ENCODE data around the gene RELCH.

Gene RELCH

DNA sequence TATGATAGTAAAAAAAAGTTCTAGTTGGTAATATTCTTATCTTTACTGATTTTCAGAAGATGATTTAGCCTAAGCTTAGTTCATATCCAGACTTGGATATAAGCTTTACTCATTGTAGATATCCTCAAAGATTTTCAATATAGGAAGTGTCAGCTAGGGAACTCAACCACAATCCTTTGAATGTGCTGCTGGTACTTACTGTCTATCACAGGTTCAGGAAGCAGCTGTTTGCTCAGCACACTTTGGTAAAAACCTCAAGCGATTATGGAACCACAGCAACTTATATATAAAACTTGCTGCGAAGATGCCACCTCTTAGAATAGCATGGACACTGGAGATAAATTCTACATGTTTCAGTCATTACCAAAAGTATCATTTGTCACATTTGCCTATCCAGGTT, 77.9 kb downstream of the RELCH start:
- DNase-seq = no peak

DNA sequence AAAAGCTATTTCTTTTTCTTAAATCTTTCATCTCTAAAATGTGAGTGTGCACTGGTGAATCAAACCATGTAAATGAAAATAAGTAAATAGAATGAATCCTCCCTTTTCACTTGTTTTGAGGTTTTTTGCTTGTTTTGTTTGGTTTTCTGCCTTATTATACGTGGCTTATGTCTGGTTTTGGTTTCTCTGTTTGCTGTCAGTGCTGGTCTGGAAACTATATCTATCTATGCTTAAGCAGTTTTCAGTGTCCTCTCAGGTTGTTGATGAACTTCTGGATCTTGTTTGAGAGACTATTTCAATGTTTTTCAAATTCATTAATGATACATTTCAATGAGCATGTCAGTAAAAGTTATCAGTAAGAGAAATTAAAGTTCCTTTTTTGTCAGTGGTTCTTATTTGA, 90.0 kb downstream of the RELCH start:
- no peak for DNase-seq

DNA sequence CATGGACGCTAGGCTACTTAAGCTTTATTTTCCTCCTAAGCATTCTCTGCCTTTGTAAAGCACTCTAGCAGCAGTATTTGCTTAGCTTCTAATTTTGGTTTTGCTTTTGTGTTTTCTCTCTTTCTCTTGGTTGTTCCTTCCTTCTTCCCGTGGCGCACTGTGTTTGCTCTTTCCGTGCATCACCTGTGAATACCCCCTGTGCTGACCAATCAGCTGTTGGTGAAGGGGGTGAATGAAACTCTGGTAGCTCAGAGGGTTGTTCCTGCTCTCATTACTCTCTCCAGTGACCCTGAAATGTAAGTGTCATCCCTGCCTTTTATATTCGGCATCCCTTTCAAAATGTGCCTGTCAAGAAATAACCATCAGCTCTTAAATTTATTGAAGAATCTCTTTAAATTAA, 92.5 kb downstream of the RELCH start:
- no peak for DNase-seq

DNA sequence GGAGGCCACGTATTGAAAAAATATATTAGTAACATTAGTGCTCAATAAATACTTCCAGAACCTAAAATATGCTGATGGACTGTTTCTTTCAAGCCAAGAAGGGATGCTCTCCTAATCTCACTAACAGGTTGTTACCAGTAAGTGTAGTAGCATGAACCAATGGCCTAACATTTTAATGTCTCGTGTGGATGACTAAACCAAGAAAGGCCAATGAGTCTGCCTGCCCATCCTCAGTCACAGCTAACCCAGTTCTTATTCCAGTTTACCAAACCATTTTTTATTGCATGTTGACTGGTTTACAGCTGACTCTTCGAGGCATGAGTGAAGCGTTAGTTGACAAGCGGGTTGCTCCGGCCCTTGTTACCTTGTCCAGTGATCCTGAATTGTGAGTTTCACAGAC, 93.0 kb downstream of the RELCH start:
- no peak for DNase-seq

DNA sequence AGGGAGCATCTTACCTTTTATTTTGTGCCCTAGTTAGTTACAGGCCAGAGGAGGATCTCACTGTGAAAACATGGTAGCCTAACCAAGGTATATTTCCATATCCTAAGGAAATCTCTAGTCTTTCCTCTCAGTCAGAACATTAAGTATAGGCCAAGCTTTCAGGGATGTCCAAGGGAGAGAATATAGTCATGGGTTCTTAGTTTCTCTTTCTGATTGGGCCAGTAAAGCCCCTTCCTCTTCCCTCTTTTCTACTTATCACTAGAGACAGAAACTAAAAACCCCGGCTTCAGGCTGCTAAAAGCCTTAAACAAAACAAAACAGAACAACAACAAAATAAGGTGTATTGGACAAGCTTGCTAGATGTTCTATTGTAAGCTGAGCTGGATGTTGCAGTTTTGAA, 93.7 kb downstream of the RELCH start:
- no peak for DNase-seq

DNA sequence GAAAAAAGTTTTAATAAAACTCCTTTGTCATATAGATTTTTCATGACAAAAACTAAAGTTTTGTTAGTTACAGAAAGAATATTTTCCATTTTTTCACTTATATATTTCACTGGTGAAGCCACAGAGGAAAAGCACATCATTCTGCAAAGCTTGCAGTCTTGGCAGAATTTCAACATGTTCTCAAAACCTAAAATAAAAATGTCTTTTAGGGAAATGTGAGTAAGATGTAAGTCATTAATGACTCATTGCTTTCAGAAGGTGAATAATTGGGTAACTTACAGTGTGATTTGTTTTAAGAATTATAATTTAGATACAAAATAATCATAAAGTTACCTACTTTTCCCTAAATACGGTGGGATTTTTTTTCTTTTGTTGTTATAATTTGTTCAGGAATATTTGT, 94.6 kb downstream of the RELCH start:
- peak; percentile 89 for DNase-seq

DNA sequence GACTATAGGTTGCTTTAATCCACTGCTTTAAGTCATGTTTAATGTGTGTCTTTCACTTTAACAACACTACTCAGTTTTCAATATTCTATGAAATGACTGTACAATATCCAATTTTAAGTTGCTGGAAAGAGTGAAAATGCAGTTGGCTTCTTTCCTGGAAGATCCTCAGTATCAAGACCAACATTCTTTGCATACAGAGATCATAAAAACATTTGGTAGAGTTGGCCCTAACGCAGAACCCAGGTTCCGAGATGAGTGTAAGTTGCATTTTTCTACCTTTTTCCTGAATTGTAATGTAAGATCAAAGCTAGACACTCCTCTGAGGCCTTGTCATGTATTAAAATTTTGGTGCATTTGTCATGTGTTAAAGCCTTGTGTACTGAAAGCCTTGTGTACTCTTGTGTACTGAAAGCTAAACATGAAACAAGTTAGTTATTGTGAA, 95.2 kb downstream of the RELCH start:
- peak; percentile 90 for DNase-seq

DNA sequence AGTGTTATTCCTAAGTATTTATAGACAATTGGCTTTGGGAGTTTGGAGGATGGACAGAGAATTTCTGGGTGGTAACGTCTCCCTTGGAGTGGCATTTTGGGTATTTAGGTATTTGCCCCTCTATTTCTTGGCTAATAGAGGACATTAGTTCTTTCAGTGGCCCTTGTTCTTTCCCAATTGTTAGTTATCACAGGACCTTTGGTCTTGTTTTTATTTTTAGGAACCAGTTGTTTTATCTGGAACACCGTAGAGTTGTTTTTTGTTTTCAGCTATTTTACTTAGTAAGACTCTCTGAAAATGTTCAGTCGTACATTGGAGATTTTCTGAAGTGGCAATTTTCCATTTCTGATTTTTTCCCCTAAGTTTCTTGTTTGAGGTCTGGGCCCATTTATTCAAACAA, 97.6 kb downstream of the RELCH start:
- no peak for DNase-seq

DNA sequence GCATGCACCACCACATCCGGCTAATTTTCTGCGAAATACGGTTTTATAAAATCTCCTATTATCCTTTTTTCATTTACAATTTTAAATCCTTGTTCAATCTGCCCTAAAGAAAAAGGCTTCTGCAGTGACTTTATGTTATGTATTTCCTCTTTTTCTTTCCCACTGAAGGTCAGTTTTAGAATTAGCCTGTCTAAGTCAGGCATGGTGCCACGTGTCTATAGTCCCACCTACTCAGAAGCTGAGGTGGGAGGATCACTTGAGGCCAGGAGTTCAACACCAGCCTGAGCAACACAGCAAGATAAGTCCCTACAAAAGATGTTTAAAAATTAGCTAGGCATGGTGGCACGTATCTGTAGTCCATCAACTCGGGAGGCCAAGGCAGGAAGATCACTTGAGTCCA, 98.2 kb downstream of the RELCH start:
- DNase-seq = no peak

DNA sequence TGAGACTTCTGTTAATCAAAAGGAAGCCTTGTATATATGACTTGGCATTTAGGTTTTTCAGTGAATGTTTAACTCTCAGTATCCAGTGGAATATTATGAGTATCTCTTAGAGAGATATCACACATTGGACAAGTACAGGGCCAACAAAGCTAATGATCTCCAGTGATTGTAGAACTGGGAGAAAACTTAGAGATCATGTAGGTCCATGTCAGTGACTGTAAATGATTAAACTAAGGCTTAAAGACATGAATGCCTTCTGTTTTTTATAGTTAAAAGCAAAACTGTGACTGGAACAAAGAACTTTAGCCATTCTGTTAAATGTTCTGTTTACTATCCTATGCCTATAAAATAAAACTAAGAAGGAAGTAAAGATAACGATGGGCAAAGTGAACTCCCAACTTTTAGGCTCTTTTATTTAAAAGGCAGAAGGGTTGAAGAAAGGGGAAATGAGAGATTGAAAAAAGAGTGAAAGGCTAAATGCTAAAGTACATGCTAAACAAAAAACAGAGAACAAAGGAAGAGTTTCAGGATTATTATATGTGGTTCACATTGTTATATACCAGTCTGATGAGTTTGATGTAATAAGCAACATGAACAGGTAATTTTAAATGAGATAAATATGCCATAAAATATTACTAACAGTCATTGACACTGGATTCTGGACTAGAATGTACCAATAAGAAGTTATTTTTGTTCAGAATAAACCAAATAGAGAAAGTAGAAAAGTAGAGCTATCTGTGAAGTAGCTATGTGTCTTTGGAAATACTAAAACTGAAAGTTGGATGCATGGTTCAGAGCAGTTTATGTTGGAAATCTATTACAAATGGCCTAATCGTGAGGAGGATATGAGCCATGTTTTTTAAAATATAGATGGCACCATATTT, 101.0 kb downstream of the RELCH start:
- no peak for DNase-seq

DNA sequence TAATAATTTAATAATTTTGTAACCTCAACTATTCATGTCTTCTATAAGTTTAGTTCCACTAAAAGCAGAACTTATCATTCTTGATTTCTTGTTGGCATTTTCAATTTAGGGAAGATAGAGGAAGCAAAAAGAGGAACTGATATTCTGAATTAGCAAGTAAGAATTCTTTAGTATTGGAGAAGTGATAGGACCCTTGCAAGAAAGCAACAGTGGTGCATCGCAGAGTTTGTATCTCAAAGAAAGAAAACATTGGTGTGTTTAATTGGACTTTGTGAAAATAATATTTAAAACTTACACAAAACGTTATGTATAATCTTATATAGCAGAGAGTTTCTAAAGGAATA, 101.6 kb downstream of the RELCH start:
- DNase-seq = no peak

DNA sequence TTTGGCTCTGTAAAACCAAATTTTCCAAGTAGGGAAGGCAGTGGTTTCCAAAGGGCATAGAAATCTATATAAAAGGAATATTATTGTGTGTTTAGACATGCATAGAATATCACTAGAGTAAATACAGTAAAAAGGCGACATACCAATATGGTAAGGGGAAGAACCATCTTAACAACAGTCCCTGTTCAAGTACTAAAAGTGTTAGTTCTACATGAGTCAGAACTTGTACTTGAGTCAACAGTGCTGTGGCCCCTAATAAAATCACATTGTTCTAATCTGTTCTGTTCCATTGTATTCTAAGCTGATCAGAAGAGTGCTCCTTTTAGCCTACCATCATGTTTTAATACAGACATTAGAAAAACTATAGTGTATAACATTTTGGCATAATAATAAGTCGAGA, 102.0 kb downstream of the RELCH start:
- no peak for DNase-seq

DNA sequence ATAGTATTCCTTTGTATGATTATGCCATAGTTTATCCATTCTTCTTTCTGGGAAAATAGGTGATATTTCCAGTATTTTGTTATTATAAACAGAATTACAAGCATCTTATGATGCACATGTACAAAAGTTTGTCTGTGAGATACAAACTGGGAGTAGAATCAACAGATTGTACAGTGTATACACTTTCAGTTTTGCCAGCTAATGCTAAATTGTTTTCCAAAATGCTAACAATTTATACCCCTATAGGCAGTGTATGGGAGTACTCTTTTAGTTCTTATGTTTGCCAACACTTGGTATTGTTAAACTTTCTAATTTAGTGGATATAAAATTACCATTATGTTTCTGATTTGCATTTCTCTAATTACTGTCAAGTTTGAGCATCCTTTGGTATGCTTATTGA, 107.0 kb downstream of the RELCH start:
- DNase-seq = no peak

DNA sequence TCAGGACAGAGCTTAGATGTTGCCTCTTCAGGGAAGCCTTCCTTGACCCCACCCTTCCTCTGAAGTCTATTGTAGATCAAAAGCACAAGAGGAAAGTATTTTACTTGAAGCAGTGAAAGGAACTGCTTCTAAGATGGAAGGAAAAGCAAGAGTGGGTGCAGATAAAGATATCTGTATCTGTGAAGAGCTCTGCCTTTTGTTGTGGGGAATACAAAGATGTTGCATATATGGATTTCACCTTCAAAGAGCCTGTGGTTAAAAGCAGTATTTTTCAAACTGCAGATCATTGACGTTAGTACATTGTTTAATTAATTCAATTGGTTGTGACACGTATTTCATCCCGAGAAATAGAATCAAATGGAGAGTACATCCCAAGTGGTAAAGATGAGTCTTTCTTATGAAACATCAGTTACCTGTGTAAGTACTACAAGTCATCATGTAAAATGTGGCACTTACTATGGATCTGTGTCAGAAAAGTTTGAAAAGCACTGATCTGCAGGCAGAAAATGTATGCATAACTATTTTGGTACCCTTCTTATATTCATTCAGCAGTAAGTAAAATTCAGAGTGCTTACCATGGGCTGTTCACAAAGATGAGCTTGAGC, 113.4 kb downstream of the RELCH start:
- DNase-seq = no peak

DNA sequence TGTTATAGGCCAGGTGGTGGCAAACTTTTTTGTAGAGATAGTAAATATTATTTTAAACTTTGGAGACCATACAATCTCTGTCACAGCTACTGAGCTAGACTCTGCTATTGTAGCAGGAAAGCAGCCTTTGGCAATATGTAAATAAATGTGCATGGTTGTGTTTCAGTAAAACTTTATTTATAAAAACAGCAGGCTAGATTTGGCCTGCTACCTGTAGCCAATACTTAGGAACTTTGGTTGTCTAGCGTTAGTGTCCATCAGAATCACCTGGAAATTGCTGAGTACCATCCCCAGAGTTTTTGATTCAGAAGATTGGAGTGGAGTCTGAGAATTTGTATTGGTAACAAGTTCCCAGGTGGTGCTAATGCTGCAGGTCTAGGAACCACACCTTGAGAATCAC, 114.3 kb downstream of the RELCH start:
- DNase-seq = no peak

DNA sequence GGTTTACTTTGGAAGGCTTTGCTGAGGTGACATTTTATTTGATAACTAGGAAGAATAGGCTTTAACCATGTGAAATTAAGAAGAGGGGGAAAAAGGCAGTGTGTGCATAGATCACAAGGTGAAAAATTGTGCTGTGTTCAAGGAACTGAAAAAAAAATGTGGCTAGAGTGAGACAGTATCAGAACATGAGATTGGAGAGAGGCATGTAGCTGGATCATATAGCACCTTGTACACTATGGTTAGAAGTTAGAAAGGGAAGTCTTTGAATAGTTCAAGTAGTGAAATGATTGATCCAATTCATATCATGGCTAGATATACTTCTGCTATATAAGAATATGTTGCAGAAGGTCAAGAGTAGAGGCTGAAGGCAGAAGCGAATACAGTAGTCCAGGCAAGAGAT, 125.8 kb downstream of the RELCH start:
- DNase-seq = no peak

DNA sequence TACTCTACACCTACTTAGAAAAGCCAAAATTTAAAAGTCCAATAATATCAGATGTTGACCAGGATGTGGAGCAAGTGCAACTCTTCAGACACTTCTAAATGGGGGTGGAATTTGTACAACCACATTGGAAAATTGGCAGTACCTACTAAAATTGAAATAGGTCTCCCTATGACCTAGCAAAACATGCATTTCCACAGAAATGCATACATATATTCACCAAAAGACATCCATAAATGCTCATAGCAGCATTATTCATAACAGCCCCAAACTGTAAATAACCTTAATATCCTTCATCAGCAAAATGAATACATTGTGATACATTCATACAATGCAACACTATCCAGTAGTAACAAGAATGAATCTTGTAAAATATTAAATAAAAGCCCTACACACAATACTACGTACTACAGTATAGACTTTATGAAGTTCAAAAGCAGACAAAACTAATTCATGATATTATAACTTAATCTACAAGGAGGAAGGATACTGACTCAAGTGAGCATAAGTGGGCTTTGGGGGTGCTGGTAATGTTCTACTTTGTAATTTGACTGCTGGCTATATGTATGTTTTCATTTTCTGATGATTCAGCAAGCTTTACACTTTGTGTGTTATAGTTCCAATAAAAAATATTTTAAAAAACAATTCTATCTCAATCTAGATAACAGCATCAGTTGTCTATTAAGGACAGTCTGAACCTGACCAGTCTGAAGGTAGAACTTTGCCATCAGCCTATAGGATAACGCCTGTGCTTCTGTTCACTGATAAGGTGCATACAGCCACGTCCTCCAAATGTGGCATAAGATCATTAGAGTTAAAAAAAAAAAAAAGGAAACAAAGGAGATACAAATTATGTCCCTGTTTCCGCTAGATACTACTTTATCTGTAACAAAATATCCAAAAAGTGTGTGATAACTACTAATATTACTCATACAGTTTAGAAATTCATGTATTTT, 131.4 kb downstream of the RELCH start:
- no peak for DNase-seq

DNA sequence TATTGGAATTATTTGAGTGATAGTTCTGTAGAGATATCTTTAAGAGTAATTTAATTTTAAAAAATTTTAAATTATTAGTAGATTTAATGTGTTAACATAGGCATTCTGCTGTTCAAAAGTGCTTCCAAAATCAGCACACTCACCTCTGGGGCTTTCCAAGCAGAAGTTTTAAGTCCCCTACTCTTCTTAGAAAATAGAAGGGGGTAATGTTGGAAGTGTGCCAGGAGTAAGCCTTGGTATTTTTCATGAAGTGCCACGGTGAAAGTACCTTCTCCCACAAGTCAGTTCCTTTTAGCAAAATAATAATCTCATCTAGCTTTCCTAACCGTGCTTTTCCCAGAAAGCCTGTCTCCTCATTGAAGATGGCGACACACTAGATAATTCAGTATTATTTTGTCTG, 134.1 kb downstream of the RELCH start:
- no peak for DNase-seq

DNA sequence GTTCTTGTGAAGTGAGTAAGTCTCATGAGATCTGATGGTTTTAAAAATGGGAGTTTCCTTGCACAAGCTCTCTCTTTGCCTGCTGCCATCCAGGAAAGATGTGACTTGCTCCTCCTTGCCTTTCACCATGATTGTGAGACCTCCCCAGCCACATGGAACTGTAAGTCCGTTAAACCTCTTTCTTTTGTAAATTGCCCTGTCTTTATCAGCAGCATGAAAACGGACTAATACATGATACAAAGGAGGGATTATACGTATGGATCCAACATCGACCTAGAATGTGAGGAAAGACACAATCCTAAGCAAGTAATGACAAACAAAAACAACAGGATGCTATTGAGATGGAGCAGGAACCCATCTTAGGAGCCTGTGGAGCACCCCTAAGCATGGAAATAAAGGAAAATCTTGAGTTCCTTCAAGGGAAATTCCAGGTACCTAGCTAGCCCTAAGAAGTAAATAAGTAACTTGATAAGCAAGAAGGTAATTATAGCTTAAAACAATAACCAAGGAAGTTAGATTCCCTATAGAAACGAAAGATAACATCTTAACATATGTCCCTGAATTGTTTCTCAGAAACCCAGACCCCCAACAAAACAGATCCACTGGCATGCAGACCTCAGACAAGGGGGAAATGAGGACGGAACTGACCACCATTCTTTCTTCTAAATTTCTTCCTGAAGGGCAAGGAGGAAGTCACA, 136.6 kb downstream of the RELCH start:
- DNase-seq = no peak

DNA sequence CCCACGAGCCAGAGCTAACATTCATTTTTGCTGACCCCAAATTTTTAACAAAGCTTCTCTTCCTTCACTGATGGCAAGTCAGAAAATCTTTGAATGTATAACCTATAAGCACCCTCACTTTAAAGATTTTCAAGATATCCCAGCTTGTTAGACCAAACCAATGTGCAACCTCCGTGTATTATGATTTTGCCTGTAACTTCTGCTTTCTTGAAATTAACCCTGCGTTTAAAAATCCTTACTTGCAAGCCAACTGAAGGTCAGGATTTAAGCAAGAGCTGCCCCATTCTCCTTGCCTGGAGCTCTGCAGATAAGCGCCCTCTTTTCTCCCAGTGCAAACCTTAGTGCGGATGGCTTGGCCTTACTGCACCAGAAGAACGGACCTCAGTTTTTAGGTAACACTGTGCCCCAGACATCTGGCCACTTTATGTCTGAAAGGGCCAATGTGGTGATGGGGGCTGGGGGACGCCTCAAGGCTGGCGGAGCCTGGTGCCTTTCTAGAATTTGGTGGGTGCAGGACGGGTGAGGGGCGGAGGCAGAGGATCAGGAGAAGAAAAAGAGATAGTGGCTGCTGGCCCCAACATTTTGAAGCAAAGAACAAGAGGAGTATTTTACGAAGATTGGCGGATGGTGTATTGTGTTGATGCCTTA, 137.2 kb downstream of the RELCH start:
- DNase-seq = no peak

DNA sequence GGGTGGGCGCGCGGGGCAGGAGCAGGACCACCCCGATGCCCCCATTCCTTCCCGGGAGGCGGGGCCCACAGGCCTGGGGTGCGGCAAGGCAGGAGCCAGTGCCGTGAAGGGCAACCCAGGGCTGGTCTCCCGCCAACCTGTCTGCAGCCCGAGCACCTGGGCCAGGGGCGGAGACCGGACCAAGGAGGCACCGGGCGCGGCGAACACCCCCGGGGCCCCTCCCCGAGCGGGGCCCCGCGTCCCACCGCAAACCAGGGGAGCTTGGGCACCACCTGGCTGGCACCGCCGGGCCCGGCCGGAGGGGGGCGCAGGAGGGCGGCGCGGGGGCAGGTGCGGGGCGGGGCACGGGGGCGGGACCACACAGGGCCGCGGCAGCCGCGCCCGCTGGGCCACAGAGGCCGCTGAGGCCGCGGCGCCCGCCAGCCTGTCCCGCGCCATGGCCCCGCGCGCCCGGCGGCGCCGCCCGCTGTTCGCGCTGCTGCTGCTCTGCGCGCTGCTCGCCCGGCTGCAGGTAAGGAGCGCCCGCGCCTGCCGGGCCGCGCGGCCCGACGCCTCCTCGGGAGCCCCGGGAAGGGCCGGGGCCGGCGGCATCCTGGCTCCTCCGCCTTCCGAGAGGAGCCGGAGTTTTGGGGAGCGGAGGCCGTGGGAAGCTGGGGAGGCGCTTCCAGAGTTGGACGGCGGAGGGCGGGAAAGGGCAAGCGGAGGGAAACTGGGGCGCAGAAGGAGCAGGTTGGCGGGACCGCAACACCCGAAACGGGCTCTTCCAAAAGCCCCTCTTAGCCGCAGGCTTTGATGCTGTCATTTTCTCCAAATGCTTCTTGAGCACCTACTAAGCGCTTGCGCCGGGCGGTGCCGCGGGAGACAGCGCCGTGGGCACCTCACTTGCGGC, 138.1 kb downstream of the RELCH start, which contains the start of gene TNFRSF11A:
TSS of gene TNFRSF11A (plus strand) at position 394 of the 889 bp plus-strand sequence. CDS start at position 437, 43 bp downstream.
- DNase-seq = no peak
